ENCODE measurements around the gene YIPF5.
A peak's percentile ranks its signal among the peaks of the same experiment; 100 is the strongest.

Gene YIPF5

DNA sequence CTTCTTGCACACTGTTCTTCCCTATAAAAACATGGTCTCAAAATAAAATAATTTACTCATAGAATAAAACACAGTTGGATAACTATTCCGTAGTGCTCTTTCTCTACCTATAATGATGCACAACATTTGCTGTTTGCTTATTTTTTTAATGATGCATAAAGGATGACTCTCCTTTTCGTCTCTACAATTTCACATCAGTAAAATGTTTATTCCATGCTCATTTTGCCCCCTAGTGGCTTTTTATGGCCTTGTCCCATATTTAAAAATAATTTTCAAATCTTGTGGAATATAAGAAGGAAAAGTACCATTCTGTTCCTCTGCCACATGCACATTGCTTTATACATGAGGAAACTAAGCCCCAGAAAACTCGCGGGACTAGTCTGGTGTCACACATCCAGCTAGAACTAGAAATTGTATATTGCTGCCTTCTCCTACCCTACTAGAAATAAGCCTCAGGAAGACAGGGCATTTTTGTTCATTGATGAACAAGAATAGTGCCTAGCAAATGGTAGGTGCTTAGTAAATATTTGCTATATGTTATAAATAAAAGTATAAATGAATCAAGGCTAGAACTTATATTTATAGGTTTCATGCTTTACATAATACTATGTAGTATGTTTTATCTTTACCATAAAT is 12.9 kb upstream of the YIPF5 start:
- DNase-seq (ENCODE audit: low read depth): peak; percentile 65
- TF ChIP-seq, protein P1, sequence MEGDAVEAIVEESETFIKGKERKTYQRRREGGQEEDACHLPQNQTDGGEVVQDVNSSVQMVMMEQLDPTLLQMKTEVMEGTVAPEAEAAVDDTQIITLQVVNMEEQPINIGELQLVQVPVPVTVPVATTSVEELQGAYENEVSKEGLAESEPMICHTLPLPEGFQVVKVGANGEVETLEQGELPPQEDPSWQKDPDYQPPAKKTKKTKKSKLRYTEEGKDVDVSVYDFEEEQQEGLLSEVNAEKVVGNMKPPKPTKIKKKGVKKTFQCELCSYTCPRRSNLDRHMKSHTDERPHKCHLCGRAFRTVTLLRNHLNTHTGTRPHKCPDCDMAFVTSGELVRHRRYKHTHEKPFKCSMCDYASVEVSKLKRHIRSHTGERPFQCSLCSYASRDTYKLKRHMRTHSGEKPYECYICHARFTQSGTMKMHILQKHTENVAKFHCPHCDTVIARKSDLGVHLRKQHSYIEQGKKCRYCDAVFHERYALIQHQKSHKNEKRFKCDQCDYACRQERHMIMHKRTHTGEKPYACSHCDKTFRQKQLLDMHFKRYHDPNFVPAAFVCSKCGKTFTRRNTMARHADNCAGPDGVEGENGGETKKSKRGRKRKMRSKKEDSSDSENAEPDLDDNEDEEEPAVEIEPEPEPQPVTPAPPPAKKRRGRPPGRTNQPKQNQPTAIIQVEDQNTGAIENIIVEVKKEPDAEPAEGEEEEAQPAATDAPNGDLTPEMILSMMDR (conservative IDR thresholded peaks at IDR 0.05; ENCODE audit: low read depth, low read length): peak; percentile 62
- no peak overlapping the region for H3K4me3 ChIP-seq (ENCODE audit: low read depth, low read length)

DNA sequence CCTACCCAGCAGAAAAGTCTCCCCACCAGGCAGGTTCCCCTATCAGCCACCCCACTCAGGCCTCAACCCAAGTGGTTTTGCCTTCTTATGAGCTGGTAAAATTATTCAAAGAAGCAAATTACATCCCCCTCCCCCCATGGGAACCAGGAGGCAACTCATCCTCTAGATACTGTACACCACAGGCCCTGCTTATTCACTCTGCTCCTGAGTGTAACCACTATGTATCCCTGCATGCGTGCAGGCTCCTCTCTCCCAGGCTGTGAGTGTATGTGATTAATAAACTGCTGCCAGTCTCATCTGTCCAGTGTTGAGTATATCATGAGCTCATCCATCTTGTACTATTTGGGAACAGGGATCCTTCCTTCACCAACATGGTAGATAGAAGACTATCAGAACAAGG is 8.8 kb upstream of the YIPF5 start:
- no peak overlapping the region for H3K4me3 ChIP-seq (ENCODE audit: low read depth, low read length)
- no peak for DNase-seq (ENCODE audit: low read depth)
- TF ChIP-seq, protein P1 (conservative IDR thresholded peaks at IDR 0.05; ENCODE audit: low read depth, low read length): no peak

DNA sequence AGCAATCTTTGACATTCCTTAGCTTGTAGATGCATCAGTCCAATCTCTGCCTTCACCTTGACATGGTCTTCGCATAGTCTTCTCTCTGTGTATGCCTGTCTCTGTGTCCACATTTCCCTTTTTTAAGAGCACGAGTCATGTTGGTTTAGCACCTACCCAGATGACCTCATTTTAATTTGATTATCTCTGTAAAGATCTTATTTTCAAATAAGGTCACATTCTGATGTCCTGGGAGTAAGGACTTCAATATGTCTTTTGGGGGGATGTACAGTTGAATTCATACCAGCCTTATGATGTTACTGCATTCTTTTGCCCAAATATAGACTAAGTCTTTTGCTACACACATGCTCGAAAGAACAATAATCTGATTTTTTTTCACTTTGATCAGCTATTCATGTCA is 7.1 kb upstream of the YIPF5 start:
- no peak overlapping the region for H3K4me3 ChIP-seq (ENCODE audit: low read depth, low read length)
- DNase-seq (ENCODE audit: low read depth): no peak
- TF ChIP-seq, protein P1 (conservative IDR thresholded peaks at IDR 0.05; ENCODE audit: low read depth, low read length): no peak

- DNase-seq (ENCODE audit: low read depth): no peak
- TF ChIP-seq, protein P1 (conservative IDR thresholded peaks at IDR 0.05; ENCODE audit: low read depth, low read length): no peak
- H3K4me3 ChIP-seq (ENCODE audit: low read depth, low read length): no peak overlapping the region
These were observed 3.3 kb upstream of the YIPF5 start for GRCh38 chr5:144173766-144174165.

GRCh38 chr5:144169904-144170275 is 569 bp downstream of the YIPF5 start:
- no peak for DNase-seq (ENCODE audit: low read depth)
- peak overlapping the region; percentile 88 for H3K4me3 ChIP-seq (ENCODE audit: low read depth, low read length)
- TF ChIP-seq, protein P1 (conservative IDR thresholded peaks at IDR 0.05; ENCODE audit: low read depth, low read length): no peak

GRCh38 chr5:144167998-144168397 is 2.5 kb downstream of the YIPF5 start:
- TF ChIP-seq, protein P1 (conservative IDR thresholded peaks at IDR 0.05; ENCODE audit: low read depth, low read length): no peak
- DNase-seq (ENCODE audit: low read depth): no peak
- no peak overlapping the region for H3K4me3 ChIP-seq (ENCODE audit: low read depth, low read length)

- no peak for DNase-seq (ENCODE audit: low read depth)
- no peak overlapping the region for H3K4me3 ChIP-seq (ENCODE audit: low read depth, low read length)
- TF ChIP-seq, protein P1 (conservative IDR thresholded peaks at IDR 0.05; ENCODE audit: low read depth, low read length): no peak
These were observed 3.8 kb downstream of the YIPF5 start for GRCh38 chr5:144166696-144167095.
